GM12878 (cell line): ENCODE data around the gene MICAL3. TPM values are rescaled to one million over a fixed set of nuclear protein-coding genes. Genes with fewer than 3 reads are reported as not detected.
A peak's percentile ranks its signal among the peaks of the same experiment; 100 is the strongest.

Source experiments
- ATAC-seq: fragments of 200-7000 bp; cut with Tn5 transposase; 3 replicates; pipeline ENCODE4 v1.9.1; 2020; ENCODE audit warnings: mild to moderate bottlenecking, moderate library complexity
- BruUV-seq: library from RNA; stranded (reverse); fragments of 400-500 nt; replicated peaks from 2 replicates; lab custom pipeline; 2021; lab: Mats Ljungman, UMichigan
- CTCF ChIA-PET: fragments of 300-600 bp; sonication (Branson Sonifier 250); formaldehyde crosslinking; extraction: SDS; loops from one replicate; lab custom pipeline; 2021; ENCODE audit warnings: inconsistent platforms; lab: Yijun Ruan, JAX
- POLR2A ChIA-PET: fragments of 350-600 bp; formaldehyde crosslinking; extraction: SDS; loops from one replicate; lab custom pipeline; 2021; ENCODE audit warnings: inconsistent platforms; lab: Charles Lee
- RAD21 ChIA-PET: fragments of 300-600 bp; sonication (Branson Sonifier 250); formaldehyde crosslinking; loops from one replicate; lab custom pipeline; 2023; ENCODE audit warnings: antibody characterized with exemption; ENCODE audit not compliant: unreplicated experiment; lab: Charles Lee
- SMC1A ChIA-PET: fragments of 300-600 bp; sonication (Branson Sonifier 250); formaldehyde crosslinking; loops from one replicate; lab custom pipeline; 2023; ENCODE audit not compliant: unreplicated experiment, uncharacterized antibody; lab: Charles Lee
- DNase-seq: peaks from one replicate; pipeline ENCODE4 v3.0.0-alpha.2; 2011; ENCODE audit warnings: low read depth, low spot score
- FAIRE-seq: peaks from 3 replicates; lab custom pipeline; 2011; peaks lifted over from hg19 to GRCh38; lab: Jason Lieb, UNC
- H2AFZ ChIP-seq: 2 replicates; pipeline ENCODE4 v1.6.0; 2011; ENCODE audit warnings: low read depth, low read length, control low read depth; ENCODE audit not compliant: control insufficient read depth
- H3K27ac ChIP-seq: 2 replicates; pipeline ENCODE4 v1.5.1; 2011; ENCODE audit warnings: control low read depth; ENCODE audit not compliant: control insufficient read depth, insufficient read depth
- H3K27me3 ChIP-seq, 2 experiments: replicated peaks in 1 of 2; 2 replicates each; pipeline versions ENCODE4 v1.6.0 to v1.6.1; 2011; ENCODE audit warnings: low read length in 1 of 2; ENCODE audit not compliant: control insufficient read depth in 2 of 2, insufficient read depth in 2 of 2
- H3K36me3 ChIP-seq, 2 experiments: 2 replicates each; pipeline ENCODE4 v1.5.1; 2011; ENCODE audit warnings: low read length in 1 of 2; ENCODE audit not compliant: control insufficient read depth in 2 of 2, insufficient read depth in 2 of 2
- H3K4me1 ChIP-seq: 2 replicates; pipeline ENCODE4 v1.6.1; 2011; ENCODE audit warnings: mild to moderate bottlenecking, low read length, moderate library complexity, mixed read lengths; ENCODE audit not compliant: control insufficient read depth, insufficient read depth
- H3K4me2 ChIP-seq: 2 replicates; pipeline ENCODE4 v1.6.0; 2011; ENCODE audit warnings: control low read depth; ENCODE audit not compliant: control insufficient read depth, insufficient read depth
- H3K4me3 ChIP-seq: fragments of 200-600 bp; sonication (generic); 2 replicates; pipeline ENCODE4 v1.5.1; 2016
- H3K79me2 ChIP-seq: 2 replicates; pipeline ENCODE4 v1.6.0; 2011; ENCODE audit warnings: low read length; ENCODE audit not compliant: control insufficient read depth, insufficient read depth
- H3K9ac ChIP-seq: 2 replicates; pipeline ENCODE4 v1.8.0; 2011; ENCODE audit warnings: low read length, control low read depth, mixed read lengths; ENCODE audit not compliant: control insufficient read depth, insufficient read depth
- H3K9me3 ChIP-seq: replicated peaks from 3 replicates; pipeline ENCODE4 v1.5.1; 2011; ENCODE audit warnings: mild to moderate bottlenecking, low read length; ENCODE audit not compliant: control insufficient read depth, insufficient read depth
- H4K20me1 ChIP-seq: 2 replicates; pipeline ENCODE4 v1.6.0; 2011; ENCODE audit not compliant: control insufficient read depth, insufficient read depth
- CTCF ChIP-seq, 3 experiments: IDR thresholded peaks in 2 of 3; conservative IDR thresholded peaks in 1 of 3; 2 replicates each; pipeline ENCODE4 v1.5.1; 2011; ENCODE audit warnings: low read depth in 3 of 3, low read length in 3 of 3, mild to moderate bottlenecking in 3 of 3, control low read depth in 2 of 3, moderate library complexity in 2 of 3, inconsistent platforms in 1 of 3, mixed read lengths in 1 of 3; ENCODE audit not compliant: control insufficient read depth in 2 of 3, insufficient read depth in 1 of 3; ENCODE audit errors: extremely low read depth in 1 of 3
- NFYB ChIP-seq: IDR thresholded peaks from 2 replicates; pipeline ENCODE4 v1.6.1; 2011; ENCODE audit warnings: low read depth, mild to moderate bottlenecking, low read length, improper control_type of control experiment, moderate library complexity; ENCODE audit not compliant: insufficient read depth
- WGBS: methylation state at CpG from one replicate; pipeline ENCODE4 v1.1.6; 2016; ENCODE audit warnings: low lambda C conversion rate; ENCODE audit not compliant: insufficient replicate concordance, insufficient coverage; ENCODE audit errors: missing lambda C conversion rate; 5-methylcytosine and 5-hydroxymethylcytosine counted together
- in situ Hi-C: fragments of 300-500 bp; cut with MboI; formaldehyde crosslinking; loops from 9 replicates; pipeline ENCODE4 v1.14.3; 2018; ENCODE audit warnings: mixed read lengths
- intact Hi-C: fragments of 100-400 bp; cut with micrococcal nuclease; formaldehyde crosslinking; loops from one replicate; pipeline ENCODE4 v1.14.2; 2022; ENCODE audit not compliant: unreplicated experiment
- polyA plus RNA-seq, 11 experiments: library from polyadenylated mRNA; depleted of rRNA in 4 of 11; unstranded in 6 of 11; stranded (reverse) in 5 of 11; fragments of >200 nt; fragmentation: Nextera tagmentation in 4 of 11; fragmentation: Illumina TruSeq in 1 of 11; extraction: Ambion mirVana in 4 of 11; extraction: Trizol in 1 of 11; gene quantifications; 1 replicate in 1 of 11; 2 replicates in 10 of 11; pipeline versions ENCODE4 v1.2.1 to v1.2.3, GENCODE V29; 2011 to 2016; ENCODE audit warnings: inconsistent platforms in 2 of 11, missing spikeins in 2 of 11, low read depth in 1 of 11
- total RNA-seq, 4 experiments: library from RNA; depleted of rRNA in 3 of 4; stranded (reverse); fragments of >200 nt in 3 of 4; fragmentation: Illumina TruSeq in 1 of 4; extraction: Trizol in 1 of 4; gene quantifications; 2 replicates each; pipeline versions ENCODE4 v1.2.1 to v1.2.3, GENCODE V29; 2013 to 2021

The MICAL3 gene
- total and polyA plus RNA-seq, 10 of the 15 experiments (the other 5 are each of a cell fraction or from before 2014, with no cell fraction given) = 2.6 to 92.2 (median 24.0) TPM

DNA sequence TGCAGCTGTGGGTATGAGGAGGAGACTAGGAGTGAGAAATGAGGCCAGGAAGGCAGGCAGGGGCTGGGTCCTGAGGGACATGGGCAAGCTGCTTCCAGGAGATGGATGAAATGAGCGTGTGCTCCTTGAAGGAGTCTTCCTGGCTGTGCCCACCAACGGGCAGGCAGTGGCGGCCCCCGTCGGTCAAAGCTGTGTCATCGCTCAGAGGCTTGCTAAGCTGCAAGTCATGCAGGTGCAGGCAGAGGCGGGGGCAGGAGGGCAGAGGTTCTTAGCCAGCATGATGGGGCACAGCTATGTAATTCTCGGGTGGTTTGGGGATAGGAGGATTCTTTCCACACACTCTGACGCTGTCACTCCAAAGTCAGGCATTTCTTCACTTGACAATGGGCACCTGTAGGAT is 40.9 kb upstream of the MICAL3 start:
- in situ Hi-C loops (loop anchor here (5.0 kb wide), 1 partner anchor 233 kb away; no protein-coding TSS in a partner anchor), intact Hi-C loops (loop anchor here (5.0 kb wide), 1 partner anchor 38 kb away; no protein-coding TSS in a partner anchor)
- Histone ChIP-seq H4K20me1 (no peaks in the 10 kb centered on the region), H3K27me3 (no peaks in the 10 kb centered on the region), H2AFZ (no peak overlapping the region)
- POLR2A ChIA-PET = interaction anchor here (0.5 to 2.4 kb wide), 6 partner anchors 9 to 69 kb away, joined by 3 to 11 read pairs (median 4); partner anchors contain the start of genes MICAL3 and PEX26
- FAIRE-seq (no peak), DNase-seq (no peak)
- CTCF ChIA-PET = interaction anchor here (0.6 to 5.6 kb wide), 8 partner anchors 9 to 235 kb away, joined by 3 to 34 read pairs (median 4); partner anchors contain the start of gene PEX26
- RAD21 ChIA-PET = interaction anchor here (0.8 to 3.5 kb wide), 4 partner anchors 8 to 262 kb away, joined by 3 to 33 read pairs (median 10); partner anchors contain the start of gene PEX26
- BruUV-seq = no TSS peak
- 30% methylated on average over 9 of the region's 9 CpGs for WGBS
- no peak for TF ChIP-seq NFYB
- TF ChIP-seq CTCF (IDR thresholded peaks at IDR 0.05 in 2 of 3, conservative IDR thresholded peaks at IDR 0.05 in 1 of 3; ENCODE audit: control insufficient read depth in 2 of 3, extremely low read depth in 1 of 3, insufficient read depth in 1 of 3, low read depth in 3 of 3, low read length in 3 of 3) = peak in 1 of 3 experiments; percentile 19; a peak in 1 of 6 replicates
- TF ChIP-seq, all 136 proteins: peak for 1
- ATAC-seq = peak; percentile 30
- Histone ChIP-seq H3K4me3 (no peak overlapping the region), H3K36me3 (no peaks in the 10 kb centered on the region), H3K4me1 (peaks cover 17% of the 10 kb centered on the region), H3K4me2 (no peak overlapping the region), H3K27ac (no peak overlapping the region), H3K9ac (no peak overlapping the region), H3K79me2 (no peaks in the 10 kb centered on the region), H3K9me3 (no peaks in the 10 kb centered on the region)
- SMC1A ChIA-PET = interaction anchor here (0.6 to 8.7 kb wide), 9 partner anchors 9 to 85 kb away, joined by 3 to 67 read pairs (median 3); partner anchors contain the start of genes PEX26 and USP18
